Mesenteric fat pad (tissue), 1 donor: ENCODE results near the gene GUCY2D. TPM values are rescaled to one million over a fixed set of nuclear protein-coding genes. Genes with fewer than 3 reads are reported as not detected.
"Not testable (repeated sequence)": the region's sequence is repeated elsewhere in the genome, so short reads cannot be mapped to it uniquely, and the experiment has no call there.

Experiments
- DNase-seq: peaks from one replicate; pipeline ENCODE4 v3.0.0-alpha.2; 2020; ENCODE audit warnings: low spot score
- total RNA-seq: library from RNA; stranded (reverse); fragmentation: NEBNext Ultra II Directional; extraction: Animal tissue kit (Norgen Biotek cat#: 25700); gene quantifications from one replicate; pipeline ENCODE4 v1.2.1, GENCODE V29; 2021
- donor health status: DM: yes; HTN: yes; CAD: no.

The GUCY2D gene
- total RNA-seq, 1 donor from 2014 or later: not detected

GRCh38 chr17:8041979-8042378 is 39.6 kb downstream of the GUCY2D start:
- DNase-seq: no peak

DNA sequence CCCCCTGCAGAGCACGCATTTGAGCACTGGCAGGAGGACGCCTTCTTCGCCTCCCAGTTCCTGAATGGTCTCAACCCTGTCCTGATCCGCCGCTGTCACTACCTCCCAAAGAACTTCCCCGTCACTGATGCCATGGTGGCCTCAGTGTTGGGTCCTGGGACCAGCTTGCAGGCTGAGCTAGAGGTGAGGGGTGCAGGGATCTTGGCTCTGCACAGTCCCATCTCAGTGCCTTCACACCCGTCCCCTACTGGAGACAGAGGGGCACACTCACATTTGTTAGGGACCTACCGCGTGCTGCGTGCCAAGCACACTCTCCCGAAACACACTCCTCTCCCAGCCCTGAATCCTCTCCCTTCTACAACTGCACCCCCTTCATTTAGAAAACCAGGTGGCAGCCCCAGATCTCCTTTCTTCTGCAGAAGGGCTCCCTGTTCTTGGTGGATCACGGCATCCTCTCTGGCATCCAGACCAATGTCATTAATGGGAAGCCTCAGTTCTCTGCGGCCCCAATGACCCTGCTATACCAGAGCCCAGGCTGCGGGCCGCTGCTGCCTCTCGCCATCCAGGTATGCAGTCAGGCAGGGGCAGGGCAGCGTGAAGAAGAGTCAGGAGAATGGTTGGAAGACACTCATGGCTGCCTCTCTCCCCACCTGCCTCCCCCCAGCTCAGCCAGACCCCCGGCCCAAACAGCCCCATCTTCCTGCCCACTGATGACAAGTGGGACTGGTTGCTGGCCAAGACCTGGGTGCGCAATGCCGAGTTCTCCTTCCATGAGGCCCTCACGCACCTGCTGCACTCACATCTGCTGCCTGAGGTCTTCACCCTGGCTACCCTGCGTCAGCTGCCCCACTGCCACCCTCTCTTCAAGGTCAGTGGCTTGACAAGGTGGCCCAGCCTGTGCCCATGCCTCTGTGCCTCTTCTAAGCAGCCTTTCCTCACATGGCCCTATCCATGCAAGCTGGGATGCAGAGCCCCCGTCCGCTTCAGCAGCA is 42.7 kb downstream of the GUCY2D start:
- DNase-seq: peak; percentile 76

- DNase-seq: peak; percentile 73
These were observed 44.0 kb downstream of the GUCY2D start for GRCh38 chr17:8046306-8046928.

DNA sequence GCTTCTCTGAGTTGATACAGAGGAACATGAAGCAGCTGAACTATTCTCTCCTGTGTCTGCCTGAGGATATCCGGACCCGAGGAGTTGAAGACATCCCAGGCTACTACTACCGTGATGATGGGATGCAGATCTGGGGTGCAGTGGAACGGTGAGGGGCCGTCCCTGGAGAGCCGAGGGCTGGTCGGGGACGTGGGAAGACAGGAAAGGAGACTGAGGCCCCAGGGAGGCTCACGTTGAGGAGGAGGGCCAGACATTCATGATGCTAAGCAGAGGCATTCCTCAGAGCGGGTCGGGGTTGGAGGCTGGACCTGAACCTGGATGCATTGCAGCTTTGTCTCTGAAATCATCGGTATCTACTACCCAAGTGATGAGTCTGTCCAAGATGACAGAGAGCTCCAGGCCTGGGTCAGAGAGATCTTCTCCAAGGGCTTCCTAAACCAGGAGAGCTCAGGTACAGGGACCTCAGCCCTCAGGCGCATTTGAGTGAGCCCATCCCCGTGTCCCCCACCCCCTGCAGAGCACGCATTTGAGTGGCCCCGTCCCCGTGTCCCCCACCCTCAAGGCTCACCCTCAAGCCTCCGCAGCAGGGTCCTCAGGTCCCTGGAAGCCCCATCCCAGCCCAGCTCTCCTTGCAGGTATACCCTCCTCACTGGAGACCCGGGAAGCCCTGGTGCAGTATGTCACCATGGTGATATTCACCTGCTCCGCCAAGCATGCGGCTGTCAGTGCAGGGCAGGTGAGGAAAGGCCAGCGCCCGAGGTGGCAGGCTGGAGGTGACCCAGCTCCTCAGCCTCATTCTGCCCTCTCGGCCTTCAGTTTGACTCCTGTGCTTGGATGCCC is 44.7 kb downstream of the GUCY2D start:
- DNase-seq: peak; percentile 83

GRCh38 chr17:8047769-8048110 is 45.3 kb downstream of the GUCY2D start:
- peak; percentile 68 for DNase-seq

- peak; percentile 85 for DNase-seq
These were observed 45.8 kb downstream of the GUCY2D start for GRCh38 chr17:8048236-8048635.

GRCh38 chr17:8048736-8049135 is 46.3 kb downstream of the GUCY2D start:
- peak; percentile 72 for DNase-seq

DNA sequence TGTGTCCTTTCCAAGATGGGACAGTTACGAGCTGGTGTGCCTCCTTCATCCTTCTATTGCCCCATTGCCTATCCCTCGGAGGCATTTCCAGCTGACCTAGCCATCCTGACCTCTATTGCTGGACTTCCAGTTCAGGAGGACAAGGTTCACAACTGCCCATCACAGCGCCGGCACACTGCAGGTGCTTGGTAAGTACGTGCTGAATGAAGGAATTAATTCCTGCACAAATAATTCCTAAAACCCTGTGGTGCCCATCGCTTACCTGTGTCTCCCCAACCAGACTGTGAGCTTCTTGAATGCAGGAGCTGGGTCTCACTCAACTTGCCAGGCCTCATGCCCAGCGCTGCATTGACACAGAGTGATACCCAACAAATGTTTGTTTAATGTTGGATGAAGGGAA is 49.4 kb downstream of the GUCY2D start:
- DNase-seq: peak; percentile 55

DNA sequence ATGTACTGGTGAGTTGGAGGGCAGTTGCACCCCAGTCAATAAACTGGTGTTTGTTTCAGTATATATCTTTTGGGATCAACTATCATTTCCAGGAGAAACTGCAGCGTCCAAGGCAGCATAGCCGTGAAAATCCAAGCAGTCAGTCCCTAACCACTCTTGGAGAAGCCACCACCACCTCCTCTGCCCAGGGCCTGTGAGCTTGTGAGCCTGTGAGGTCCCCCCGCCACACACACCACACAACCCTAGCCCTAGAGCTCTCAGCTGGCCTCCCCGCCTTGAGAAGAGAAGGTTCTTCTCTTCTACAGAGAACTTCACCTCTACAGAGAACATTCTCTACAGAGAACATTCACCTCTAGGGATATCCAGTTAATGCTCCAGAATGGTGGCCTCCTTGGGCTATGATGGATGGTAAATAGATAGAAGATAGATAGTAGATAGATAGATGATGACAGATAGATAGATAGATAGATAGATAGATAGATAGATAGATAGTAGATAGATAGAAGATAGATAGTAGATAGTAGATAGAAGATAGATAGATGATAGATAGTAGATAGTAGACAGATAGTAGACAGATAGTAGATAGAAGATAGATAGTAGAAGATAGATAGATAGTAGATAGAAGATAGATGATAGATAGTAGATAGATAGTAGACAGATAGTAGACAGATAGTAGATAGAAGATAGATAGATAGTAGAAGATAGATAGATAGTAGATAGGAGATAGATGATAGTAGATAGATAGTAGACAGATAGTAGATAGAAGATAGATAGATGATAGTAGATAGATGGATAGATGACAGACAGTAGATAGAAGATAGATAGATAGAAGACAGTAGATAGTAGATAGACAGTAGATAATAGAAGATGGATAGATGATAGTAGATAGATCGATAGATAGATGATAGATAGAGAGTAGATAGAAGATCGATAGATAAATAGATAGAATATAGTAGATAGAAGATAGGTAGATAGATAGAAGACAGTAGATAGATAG is 50.1 kb downstream of the GUCY2D start:
- DNase-seq: peak; percentile 60

- peak; percentile 16 for DNase-seq
These were observed 51.2 kb downstream of the GUCY2D start for GRCh38 chr17:8053600-8053999.

GRCh38 chr17:8055851-8056231 is 53.4 kb downstream of the GUCY2D start:
- DNase-seq: peak; percentile 72

DNA sequence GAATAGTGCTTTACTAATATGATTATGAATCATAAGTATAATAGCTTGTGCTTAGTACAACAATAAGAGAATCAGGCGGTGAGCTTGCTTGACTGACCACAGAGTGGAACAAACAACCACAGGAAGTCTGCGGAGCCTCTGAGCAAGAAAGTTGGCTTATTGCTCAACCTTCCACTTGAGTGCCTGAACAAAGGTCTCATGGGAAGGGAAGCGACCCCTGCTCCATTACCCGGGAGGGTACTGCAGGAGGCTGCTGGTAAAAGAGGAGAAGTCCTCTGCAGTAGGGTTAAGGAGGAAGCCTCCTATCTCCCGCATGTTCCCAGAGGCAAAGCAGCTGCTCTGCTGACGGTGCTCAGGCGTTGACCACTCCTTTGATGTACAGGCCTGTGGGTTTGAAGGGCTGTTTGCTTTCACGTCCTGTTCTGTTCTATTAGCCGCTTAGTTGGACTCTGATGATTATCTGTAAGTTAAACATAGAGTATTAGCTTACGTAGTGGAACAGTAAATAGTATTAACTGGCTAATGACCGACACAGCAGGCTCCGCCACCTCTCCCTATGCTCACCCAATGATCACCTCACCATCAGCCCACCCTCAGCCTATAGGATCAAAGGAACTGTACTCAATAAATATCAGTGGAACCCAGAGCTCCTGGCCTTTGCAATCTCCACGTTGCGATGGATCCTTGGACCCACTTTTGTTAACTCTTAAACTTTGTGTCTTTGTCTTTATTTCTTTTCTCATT is 54.0 kb downstream of the GUCY2D start:
- DNase-seq: peak; percentile 71

- peak; percentile 53 for DNase-seq
These were observed 54.7 kb downstream of the GUCY2D start for GRCh38 chr17:8056976-8057625.

GRCh38 chr17:8057691-8058114 is 55.3 kb downstream of the GUCY2D start:
- peak; percentile 22 for DNase-seq

- peak; percentile 35 for DNase-seq
These were observed 56.7 kb downstream of the GUCY2D start for GRCh38 chr17:8059131-8059530.

- DNase-seq: no peak
These were observed 57.9 kb downstream of the GUCY2D start for GRCh38 chr17:8060274-8060673.

DNA sequence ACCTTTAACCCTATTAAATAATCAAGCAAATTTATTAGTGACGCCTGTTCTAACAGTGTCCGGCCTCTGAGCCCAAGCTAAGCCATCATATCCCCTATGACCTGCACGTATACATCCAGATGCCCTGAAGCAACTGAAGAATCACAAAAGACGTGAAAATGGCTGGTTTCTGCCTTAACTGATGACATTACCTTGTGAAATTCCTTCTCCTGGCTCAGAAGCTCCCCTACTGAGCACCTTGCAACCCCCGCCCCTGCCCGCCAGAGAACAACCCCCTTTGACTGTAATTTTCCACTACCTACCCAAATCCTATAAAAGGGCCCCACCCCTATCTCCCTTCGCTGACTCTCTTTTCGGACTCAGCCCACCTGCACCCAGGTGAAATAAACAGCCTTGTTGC is 59.4 kb downstream of the GUCY2D start:
- not testable (repeated sequence) for DNase-seq

DNA sequence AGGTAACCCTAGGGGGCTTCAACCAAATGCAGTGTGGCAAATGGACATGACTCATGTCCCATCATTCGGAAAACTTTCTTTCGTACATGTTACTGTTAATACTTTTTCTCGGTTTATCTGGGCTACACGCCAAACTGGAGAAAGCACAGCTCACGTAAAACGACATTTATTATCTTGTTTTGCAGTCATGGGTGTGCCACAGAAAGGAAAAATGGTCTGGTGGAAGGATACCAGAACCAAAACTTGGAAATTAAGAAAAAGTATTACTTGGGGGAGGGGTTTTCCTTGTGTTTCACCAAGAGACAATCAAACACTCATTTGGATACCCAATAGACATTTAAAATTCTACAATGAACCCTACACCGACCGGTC is 60.0 kb downstream of the GUCY2D start:
- no peak for DNase-seq
